GM18505 (cell line): ENCODE results near the gene CRYBA2.

Source experiments
- ATAC-seq: cut with Tn5 transposase; IDR thresholded peaks from one replicate; pipeline ENCODE4 v1.9.1; 2021; ENCODE audit not compliant: unreplicated experiment
- POLR2A ChIP-seq: IDR thresholded peaks from 4 replicates; pipeline ENCODE4 v1.6.1; 2011; ENCODE audit warnings: borderline replicate concordance; ENCODE audit not compliant: insufficient read depth, insufficient read length; ENCODE audit errors: extremely low read depth

The CRYBA2 gene

GRCh38 chr2:219018726-219019125 lies 25.5 kb upstream of the CRYBA2 start:
- TF ChIP-seq POLR2A: no peak
- no peak for ATAC-seq

DNA sequence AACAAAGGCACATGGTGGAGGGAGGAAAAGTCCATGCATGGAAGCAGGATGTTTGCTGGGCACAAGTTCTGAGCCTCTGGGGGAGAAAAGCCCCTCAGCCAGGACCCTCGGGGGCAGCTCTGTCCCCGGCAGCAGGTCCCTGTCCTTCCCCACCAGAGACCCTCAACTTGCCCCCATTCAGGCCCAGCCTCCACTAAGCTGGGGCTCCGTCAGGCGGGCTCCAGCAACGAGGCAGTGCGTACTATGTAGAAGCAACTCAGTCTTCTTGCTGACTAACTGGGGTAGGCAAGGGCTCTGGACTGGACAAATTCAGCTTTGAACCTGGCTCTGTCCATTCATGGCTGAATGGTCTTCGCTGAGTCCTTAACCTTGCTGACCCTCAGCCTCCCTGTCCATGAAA lies 25.1 kb upstream of the CRYBA2 start:
- TF ChIP-seq POLR2A: no peak
- ATAC-seq: no peak

- ATAC-seq: no peak
- no peak for TF ChIP-seq POLR2A
Observed at GRCh38 chr2:219017201-219017931, 24.1 kb upstream of the CRYBA2 start.

GRCh38 chr2:219016721-219017120 lies 23.5 kb upstream of the CRYBA2 start:
- TF ChIP-seq POLR2A: no peak
- ATAC-seq: no peak

DNA sequence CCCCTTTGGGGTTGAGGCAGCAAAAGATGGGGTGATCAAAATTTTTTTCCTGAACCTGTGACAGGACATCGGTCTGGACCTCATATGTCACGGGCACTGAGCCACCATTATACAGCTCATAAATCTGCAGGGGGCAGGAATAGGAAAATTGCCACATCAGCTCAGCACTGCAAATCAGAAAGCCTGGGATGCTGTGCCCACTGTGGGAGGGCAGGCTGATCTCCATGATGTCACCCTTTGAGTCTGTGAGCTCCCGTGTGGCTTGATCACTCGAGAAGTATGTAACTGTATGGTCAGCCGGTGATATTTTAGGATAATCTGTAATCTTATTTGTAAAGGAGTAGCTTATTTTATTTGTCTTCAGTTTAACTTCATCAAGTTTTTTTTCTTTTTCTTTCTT lies 17.7 kb upstream of the CRYBA2 start:
- ATAC-seq: no peak
- TF ChIP-seq POLR2A: no peak

GRCh38 chr2:219010162-219010756 lies 17.0 kb upstream of the CRYBA2 start:
- TF ChIP-seq POLR2A: no peak
- ATAC-seq: no peak

DNA sequence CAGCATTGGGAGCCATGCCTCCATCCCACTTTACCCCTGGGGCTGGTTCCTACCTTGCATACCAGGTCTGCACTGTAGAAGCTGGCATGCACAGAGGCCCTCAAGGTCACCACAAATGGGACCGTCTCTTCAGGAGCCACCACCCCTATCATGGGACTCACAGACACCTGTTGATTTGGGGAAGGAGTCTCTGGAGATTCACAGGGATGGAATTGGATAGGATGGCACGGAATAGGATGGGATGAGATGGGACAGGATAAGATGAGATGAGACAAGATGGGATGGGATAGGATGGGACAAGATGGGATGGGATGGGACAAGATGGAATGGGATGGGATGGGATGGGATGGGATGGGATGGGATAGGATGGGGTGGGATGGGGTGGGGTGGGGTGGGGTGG lies 16.1 kb upstream of the CRYBA2 start:
- no peak for ATAC-seq
- no peak for TF ChIP-seq POLR2A

GRCh38 chr2:219003979-219004378 lies 10.8 kb upstream of the CRYBA2 start:
- ATAC-seq: no peak
- TF ChIP-seq POLR2A: no peak

DNA sequence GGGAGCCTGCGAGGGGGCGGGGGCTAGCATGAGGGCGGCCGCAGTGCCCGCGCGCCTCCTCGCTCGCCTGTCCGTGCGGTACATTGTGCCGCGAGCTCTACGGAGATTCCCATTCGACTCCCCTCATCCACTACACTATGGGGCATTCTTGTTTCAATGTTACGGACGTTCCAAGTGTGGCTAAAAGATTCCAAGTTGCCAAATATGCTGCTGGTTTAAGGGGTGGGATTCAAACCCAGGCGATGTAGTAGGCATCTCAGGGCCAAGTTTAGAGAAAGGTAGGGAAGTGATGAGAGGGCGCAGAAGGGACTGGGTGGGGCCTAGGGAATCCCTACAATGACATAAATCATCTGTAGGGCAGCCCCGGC lies 10.0 kb upstream of the CRYBA2 start:
- TF ChIP-seq POLR2A: no peak
- ATAC-seq: no peak

DNA sequence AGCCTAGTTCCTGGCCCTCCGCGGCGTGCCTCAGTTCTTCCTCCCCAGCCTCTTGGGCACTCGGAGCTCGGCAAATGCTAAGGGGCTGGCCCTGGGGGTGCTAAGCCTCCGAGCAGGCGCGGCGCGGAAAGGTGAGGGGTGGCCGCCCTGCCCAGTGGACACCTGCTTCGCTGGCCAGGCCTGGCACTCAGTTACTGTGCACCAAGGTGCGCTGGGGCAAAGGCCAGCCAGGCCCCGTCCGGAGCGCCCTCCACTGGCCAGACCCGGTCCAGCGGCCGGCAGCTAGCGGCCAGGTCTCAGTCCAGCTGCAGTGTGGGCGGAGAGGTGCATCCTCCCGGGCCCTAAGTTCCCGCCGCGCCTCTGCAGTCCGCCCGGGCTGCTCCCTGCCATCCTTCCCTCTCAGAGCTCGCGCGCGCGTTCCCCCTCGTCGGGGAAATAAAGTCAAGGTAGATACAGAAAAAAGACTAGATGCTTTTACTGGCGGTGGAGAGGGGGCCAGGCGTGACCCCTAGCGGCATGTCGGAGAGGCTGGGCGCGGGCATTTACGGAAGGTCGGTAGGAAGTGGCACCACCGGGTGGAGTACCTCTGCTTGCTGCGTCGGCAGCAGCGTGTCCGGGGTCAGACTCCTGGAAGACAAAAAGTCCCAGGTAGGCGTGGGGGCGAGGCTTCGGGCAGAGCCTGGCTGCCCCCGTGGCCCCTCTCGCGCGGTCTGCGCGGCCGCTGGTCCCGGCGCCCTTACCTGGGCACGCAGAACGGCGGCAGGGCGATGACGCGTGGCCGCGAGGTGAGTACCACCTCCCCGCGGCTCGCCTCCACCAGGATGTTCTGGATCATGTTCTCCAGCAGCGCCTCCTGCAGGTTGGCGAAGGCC lies 9.4 kb upstream of the CRYBA2 start:
- no peak for ATAC-seq
- no peak for TF ChIP-seq POLR2A

GRCh38 chr2:219001577-219002394 lies 8.6 kb upstream of the CRYBA2 start:
- no peak for ATAC-seq
- TF ChIP-seq POLR2A: no peak

GRCh38 chr2:219001100-219001576 lies 7.9 kb upstream of the CRYBA2 start:
- ATAC-seq: no peak
- TF ChIP-seq POLR2A: no peak

- no peak for TF ChIP-seq POLR2A
- ATAC-seq: no peak
Observed at GRCh38 chr2:219000569-219000960, 7.3 kb upstream of the CRYBA2 start.
